COR-L47 (cell line): ENCODE results near the gene SPNS1.
"Not testable (repeated sequence)": the region's sequence is repeated elsewhere in the genome, so short reads cannot be mapped to it uniquely, and the experiment has no call there.

Experiments
- DNase-seq: peaks from one replicate; lab custom pipeline; 2025; lab: John Stamatoyannopoulos, UW

The SPNS1 gene

GRCh38 chr16:28974437-28975157 is at the start of gene SPNS1:
Gene SPNS1 (plus strand): TSS chr16:28974778. CDS start chr16:28975152, 374 bp downstream.
- DNase-seq, result peak; percentile 97

- DNase-seq, result peak; percentile 36
Observed at GRCh38 chr16:28925386-28926228, 49.0 kb upstream of the SPNS1 start.

- not testable (repeated sequence) for DNase-seq
Observed at GRCh38 chr16:28926284-28926683, 48.3 kb upstream of the SPNS1 start.

- DNase-seq, result no peak
Observed at GRCh38 chr16:28927815-28928214, 46.8 kb upstream of the SPNS1 start.

- DNase-seq, result no peak
Observed at GRCh38 chr16:28930203-28930602, 44.4 kb upstream of the SPNS1 start.

GRCh38 chr16:28930652-28931051 is 43.9 kb upstream of the SPNS1 start:
- DNase-seq, result no peak

GRCh38 chr16:28931801-28932225 is 42.8 kb upstream of the SPNS1 start, which contains the start of gene CD19:
Gene CD19 (plus strand): TSS chr16:28931971. CDS start chr16:28932001, 30 bp downstream.
- no peak for DNase-seq

GRCh38 chr16:28932339-28933141 is 42.0 kb upstream of the SPNS1 start:
- no peak for DNase-seq

GRCh38 chr16:28933171-28933570 is 41.4 kb upstream of the SPNS1 start:
- DNase-seq, result no peak

- DNase-seq, result no peak
Observed at GRCh38 chr16:28935346-28935745, 39.2 kb upstream of the SPNS1 start.

- no peak for DNase-seq
Observed at GRCh38 chr16:28935924-28936783, 38.4 kb upstream of the SPNS1 start.

GRCh38 chr16:28936784-28937155 is 37.8 kb upstream of the SPNS1 start:
- no peak for DNase-seq

- DNase-seq, result no peak
Observed at GRCh38 chr16:28937222-28937876, 37.2 kb upstream of the SPNS1 start.

GRCh38 chr16:28938721-28939120 is 35.9 kb upstream of the SPNS1 start:
- no peak for DNase-seq

GRCh38 chr16:28939825-28940224 is 34.8 kb upstream of the SPNS1 start:
- not testable (repeated sequence) for DNase-seq

GRCh38 chr16:28943281-28943680 is 31.3 kb upstream of the SPNS1 start:
- no peak for DNase-seq

GRCh38 chr16:28946681-28947080 is 27.9 kb upstream of the SPNS1 start:
- no peak for DNase-seq

- peak; percentile 99 for DNase-seq
Observed at GRCh38 chr16:28950648-28951409, 23.7 kb upstream of the SPNS1 start, which contains the start of gene NFATC2IP. Gene NFATC2IP (plus strand): TSS chr16:28950937. CDS start chr16:28951012, 75 bp downstream.

GRCh38 chr16:28951410-28951943 is 23.1 kb upstream of the SPNS1 start:
- no peak for DNase-seq

- no peak for DNase-seq
Observed at GRCh38 chr16:28958216-28958615, 16.4 kb upstream of the SPNS1 start.
